SK-N-SH (cell line): ENCODE measurements around the gene CFAP65. TPM values are rescaled to one million over a fixed set of nuclear protein-coding genes. Genes with fewer than 3 reads are reported as not detected.

Experiments
- CTCF ChIA-PET: fragments of 300-600, 350-600 bp; formaldehyde crosslinking; extraction: SDS; loops from one replicate; lab custom pipeline; 2021; lab: Yijun Ruan, JAX
- POLR2A ChIA-PET: fragments of 350-600 bp; sonication (Branson Sonifier 250); formaldehyde crosslinking; extraction: SDS; loops from one replicate; lab custom pipeline; 2020; ENCODE audit warnings: antibody characterized with exemption, inconsistent platforms; lab: Yijun Ruan, JAX
- DNase-seq: peaks from one replicate; pipeline ENCODE4 v3.0.0; 2012
- H2AFZ ChIP-seq: fragments of 200-600 bp; sonication (generic); 2 replicates; pipeline ENCODE4 v1.8.1; 2016; ENCODE audit warnings: antibody characterized with exemption, mild to moderate bottlenecking, low read depth
- H3F3A ChIP-seq: fragments of 200-600 bp; sonication (generic); replicated peaks from 2 replicates; pipeline ENCODE3; 2016; ENCODE audit warnings: antibody characterized with exemption, mild to moderate bottlenecking; ENCODE audit not compliant: insufficient read depth
- H3K27ac ChIP-seq, 2 experiments: fragments of 200-500 bp in 1 of 2; fragments of 200-600 bp in 1 of 2; sonication (Bioruptor generic) in 1 of 2; sonication (generic), shearing (Covaris generic) in 1 of 2; 2 replicates each; pipeline versions ENCODE4 v1.5.1 to v1.6.1; 2014 to 2016; ENCODE audit warnings: low read depth in 2 of 2, inconsistent platforms in 1 of 2, low read length in 1 of 2, mild to moderate bottlenecking in 1 of 2, mixed read lengths in 1 of 2
- H3K27me3 ChIP-seq: fragments of 200-600 bp; sonication (generic), shearing (Covaris generic); 2 replicates; pipeline ENCODE4 v1.6.1; 2016; ENCODE audit warnings: mixed run types; ENCODE audit not compliant: insufficient read depth
- H3K36me3 ChIP-seq, 2 experiments: fragments of 200-500 bp in 1 of 2; fragments of 200-600 bp in 1 of 2; sonication (Bioruptor generic) in 1 of 2; sonication (generic) in 1 of 2; replicated peaks in 1 of 2; 2 replicates each; pipeline versions ENCODE3 to v1.5.1; 2014 to 2016; ENCODE audit warnings: low read length in 1 of 2, mild to moderate bottlenecking in 1 of 2; ENCODE audit not compliant: insufficient read depth in 2 of 2, control insufficient read depth in 1 of 2
- H3K4me1 ChIP-seq, 2 experiments: fragments of 200-500 bp in 1 of 2; fragments of 200-600 bp in 1 of 2; sonication (Bioruptor generic) in 1 of 2; sonication (generic), shearing (Covaris generic) in 1 of 2; 2 replicates each; pipeline versions ENCODE4 v1.5.1 to v1.6.1; 2014 to 2016; ENCODE audit warnings: low read depth in 1 of 2, low read length in 1 of 2, mixed run types in 1 of 2; ENCODE audit not compliant: insufficient read depth in 2 of 2, control insufficient read depth in 1 of 2
- H3K4me2 ChIP-seq: fragments of 200-600 bp; sonication (generic), shearing (Covaris generic); 2 replicates; pipeline ENCODE4 v1.6.1; 2017; ENCODE audit warnings: mixed run types
- H3K4me3 ChIP-seq, 2 experiments: fragments of 200-500 bp in 1 of 2; fragments of 200-600 bp in 1 of 2; sonication (Bioruptor generic) in 1 of 2; sonication (generic), shearing (Covaris generic) in 1 of 2; 2 replicates each; pipeline versions ENCODE4 v1.5.1 to v1.8.1; 2014 to 2016; ENCODE audit warnings: low read depth in 2 of 2, inconsistent platforms in 1 of 2, low read length in 1 of 2, mild to moderate bottlenecking in 1 of 2, mixed read lengths in 1 of 2, moderate library complexity in 1 of 2
- H3K79me2 ChIP-seq: fragments of 200-600 bp; sonication (generic); 2 replicates; pipeline ENCODE4 v1.8.1; 2017; ENCODE audit warnings: mild to moderate bottlenecking; ENCODE audit not compliant: insufficient read depth
- H3K9ac ChIP-seq: fragments of 200-600 bp; sonication (generic); 2 replicates; pipeline ENCODE4 v1.6.1; 2017; ENCODE audit warnings: mixed run types
- H3K9me2 ChIP-seq: fragments of 200-600 bp; sonication (generic); 2 replicates; pipeline ENCODE4 v1.6.1; 2017; ENCODE audit warnings: mixed run types
- H3K9me3 ChIP-seq: fragments of 200-600 bp; sonication (generic); 2 replicates; pipeline ENCODE4 v1.6.1; 2017; ENCODE audit warnings: mixed run types, mild to moderate bottlenecking, moderate library complexity
- H4K20me1 ChIP-seq: fragments of 200-600 bp; sonication (generic); 2 replicates; pipeline ENCODE4 v1.6.1; 2017; ENCODE audit warnings: mild to moderate bottlenecking, mixed run types; ENCODE audit not compliant: insufficient read depth
- CTCF ChIP-seq: fragments of 200-600 bp; sonication (generic); IDR thresholded peaks from 2 replicates; pipeline ENCODE4 v1.6.1; 2017; ENCODE audit warnings: antibody characterized with exemption, mild to moderate bottlenecking, moderate library complexity
- EP300 ChIP-seq, 2 experiments: IDR thresholded peaks; 2 replicates each; pipeline versions ENCODE4 v1.4.0 to v1.6.1; 2012; ENCODE audit warnings: borderline replicate concordance in 1 of 2, low read depth in 1 of 2, low read length in 1 of 2
- FOSL2 ChIP-seq: IDR thresholded peaks from 2 replicates; pipeline ENCODE4 v1.4.0; 2012; ENCODE audit warnings: low read depth, mild to moderate bottlenecking, moderate library complexity, borderline replicate concordance
- FOXJ3 ChIP-seq: sonication (generic); formaldehyde crosslinking; IDR thresholded peaks from 2 replicates; pipeline ENCODE4 v1.5.1; 2020; ENCODE audit warnings: mild to moderate bottlenecking, missing genetic modification reagents
- FOXM1 ChIP-seq: IDR thresholded peaks from 2 replicates; pipeline ENCODE4 v1.4.0; 2012; ENCODE audit warnings: low read depth, mild to moderate bottlenecking
- GATA2 ChIP-seq: sonication (generic); formaldehyde crosslinking; IDR thresholded peaks from 2 replicates; pipeline ENCODE4 v1.5.0; 2020; ENCODE audit warnings: mild to moderate bottlenecking, missing genetic modification reagents
- MEF2A ChIP-seq: IDR thresholded peaks from 2 replicates; pipeline ENCODE4 v1.4.0; 2012; ENCODE audit warnings: low read depth, borderline replicate concordance
- NFIC ChIP-seq: IDR thresholded peaks from 2 replicates; pipeline ENCODE4 v1.4.0; 2012; ENCODE audit warnings: borderline replicate concordance
- RCOR1 ChIP-seq: fragments of 150-350 bp; IDR thresholded peaks from 2 replicates; pipeline ENCODE4 v1.6.1; 2017; ENCODE audit warnings: antibody characterized with exemption, low read length
- SMC3 ChIP-seq: IDR thresholded peaks from 2 replicates; pipeline ENCODE4 v1.6.1; 2012; ENCODE audit warnings: low read depth, low read length, improper control_type of control experiment
- TAF1 ChIP-seq: IDR thresholded peaks from 2 replicates; pipeline ENCODE4 v1.6.1; 2012; ENCODE audit warnings: low read depth, mild to moderate bottlenecking, low read length, moderate library complexity, borderline replicate concordance
- TEAD4 ChIP-seq: IDR thresholded peaks from 2 replicates; pipeline ENCODE4 v1.4.0; 2012; ENCODE audit warnings: mild to moderate bottlenecking, borderline replicate concordance; ENCODE audit not compliant: insufficient read depth
- USF2 ChIP-seq: fragments of 150-350 bp; IDR thresholded peaks from 2 replicates; pipeline ENCODE4 v1.6.1; 2017; ENCODE audit warnings: antibody characterized with exemption, low read length, low read depth, borderline replicate concordance
- YY1 ChIP-seq: IDR thresholded peaks from 2 replicates; pipeline ENCODE4 v1.4.0; 2012; ENCODE audit warnings: low read depth, mild to moderate bottlenecking
- WGBS: methylation state at CpG from one replicate; pipeline ENCODE4 v1.1.6; 2017; ENCODE audit warnings: low lambda C conversion rate; 5-methylcytosine and 5-hydroxymethylcytosine counted together
- polyA plus RNA-seq, 3 experiments: library from polyadenylated mRNA; depleted of rRNA; stranded (reverse); fragments of >200 nt; gene quantifications; 2 replicates each; pipeline ENCODE4 v1.2.3, GENCODE V29; 2012

Gene CFAP65
- polyA plus RNA-seq, 1 of the 3 experiments (the other 2 are of a cell fraction), result 0.95 TPM

GRCh38 chr2:218981390-218981880 lies 59.9 kb downstream of the CFAP65 start (continued):
- TF ChIP-seq USF2, result no peak
- TF ChIP-seq FOXJ3 (CRISPR knock-in tag), result no peak
- TF ChIP-seq RCOR1, result no peak
- TF ChIP-seq FOSL2, result no peak
- no peak for TF ChIP-seq FOXM1
- TF ChIP-seq NFIC, result no peak
- TF ChIP-seq EP300 (IDR thresholded peaks at IDR 0.05; ENCODE audit: borderline replicate concordance in 1 of 2, low read depth in 1 of 2, low read length in 1 of 2), result no peak
- no peak for TF ChIP-seq TEAD4
- TF ChIP-seq TAF1, result no peak
- TF ChIP-seq YY1, result no peak
- no peak for TF ChIP-seq CTCF
- no peak for TF ChIP-seq SMC3
- TF ChIP-seq, all 33 proteins: peak for 0

DNA sequence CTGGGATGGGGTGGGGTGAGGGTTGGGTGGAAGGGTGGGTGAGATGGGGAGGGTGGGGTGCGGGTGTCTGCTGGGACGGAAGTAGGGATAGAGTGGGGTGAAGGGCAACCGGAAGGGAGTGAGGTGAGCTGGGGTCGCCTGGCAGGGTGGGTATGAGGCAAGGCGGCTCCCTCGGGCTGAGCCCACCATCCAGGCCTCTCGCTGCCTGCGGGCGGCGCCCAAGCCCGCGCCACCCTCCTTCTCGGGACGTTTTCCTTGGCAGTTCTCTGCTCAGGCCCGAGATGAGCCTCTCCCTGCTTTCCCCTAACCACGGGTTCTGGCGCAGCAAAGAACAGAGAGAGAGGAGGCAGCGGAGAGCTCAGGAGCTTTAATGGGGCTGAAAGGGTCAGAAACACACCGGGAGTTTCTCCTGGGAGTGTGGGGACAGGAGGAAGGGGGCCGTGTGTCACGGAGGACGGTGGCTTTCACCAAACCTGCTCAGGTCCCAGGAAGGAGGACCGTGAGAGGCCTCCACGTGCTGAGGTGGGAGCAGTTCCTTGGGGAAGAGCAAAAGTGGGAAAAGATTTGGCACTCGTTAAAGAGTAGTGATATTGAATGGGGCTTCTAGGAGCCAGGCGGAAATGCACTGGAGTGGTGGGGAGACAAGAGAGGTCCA lies 60.5 kb downstream of the CFAP65 start:
- Histone ChIP-seq H4K20me1 (no peaks in the 10 kb centered on the region), H3K4me2 (no peak overlapping the region), H3K27me3 (peaks cover 31% of the 10 kb centered on the region), H3K79me2 (no peaks in the 10 kb centered on the region), H2AFZ (no peak overlapping the region), H3K9ac (no peak overlapping the region), H3K36me3 (no peaks in the 10 kb centered on the region), H3K27ac (no peak overlapping the region), H3K4me3 (no peak overlapping the region), H3F3A (no peaks in the 10 kb centered on the region), H3K9me3 (no peaks in the 10 kb centered on the region), H3K9me2 (no peaks in the 10 kb centered on the region), H3K4me1 (peaks cover 0 to 28% of the 10 kb centered on the region in 2 experiments; a peak in 1 of 4 replicates)
- TF ChIP-seq GATA2 (no peak), MEF2A (no peak), FOSL2 (no peak)
- CTCF ChIA-PET, result interaction anchor here (0.6 to 12.4 kb wide), 79 partner anchors 8 to 314 kb away, joined by 3 to 208 read pairs (median 5); partner anchors contain the start of genes CDK5R2, CFAP65, CRYBA2 and GLB1L
- POLR2A ChIA-PET, result interaction anchor here (0.6 to 6.4 kb wide), 4 partner anchors 14 to 139 kb away, joined by 3 to 89 read pairs (median 6); no protein-coding TSS in a partner anchor
- WGBS, result 70% methylated on average over 24 of the region's 26 CpGs
- peak; percentile 37 for DNase-seq
